Ammon's horn (tissue), 1 donor: Measurements from ENCODE around the gene PCSK9.
"Not testable (repeated sequence)": the region's sequence is repeated elsewhere in the genome, so short reads cannot be mapped to it uniquely, and the experiment has no call there.

Source experiments
- DNase-seq: peaks from one replicate; pipeline ENCODE4 v3.0.0-alpha.2; 2016; ENCODE audit warnings: low spot score

The PCSK9 gene

GRCh38 chr1:55081188-55081904 is 42.0 kb downstream of the PCSK9 start:
- DNase-seq, result no peak

- no peak for DNase-seq
Measured at GRCh38 chr1:55081905-55082296, 42.6 kb downstream of the PCSK9 start.

GRCh38 chr1:55084257-55084656 is 44.9 kb downstream of the PCSK9 start:
- no peak for DNase-seq

GRCh38 chr1:55087439-55087838 is 48.1 kb downstream of the PCSK9 start:
- DNase-seq, result no peak

- DNase-seq, result no peak
Measured at GRCh38 chr1:55088413-55088812, 49.1 kb downstream of the PCSK9 start.

- DNase-seq, result no peak
Measured at GRCh38 chr1:55089683-55090082, 50.3 kb downstream of the PCSK9 start.

GRCh38 chr1:55092475-55092874 is 53.1 kb downstream of the PCSK9 start:
- no peak for DNase-seq

GRCh38 chr1:55095095-55095494 is 55.7 kb downstream of the PCSK9 start:
- DNase-seq, result no peak

- no peak for DNase-seq
Measured at GRCh38 chr1:55103891-55104290, 64.5 kb downstream of the PCSK9 start.

- DNase-seq, result no peak
Measured at GRCh38 chr1:55107101-55107500, 67.8 kb downstream of the PCSK9 start.

- not testable (repeated sequence) for DNase-seq
Measured at GRCh38 chr1:55109005-55109404, 69.7 kb downstream of the PCSK9 start.
